ENCODE data around the gene MCM3AP. TPM values are rescaled to one million over a fixed set of nuclear protein-coding genes. Genes with fewer than 3 reads are reported as not detected.
A peak's percentile ranks its signal among the peaks of the same experiment; 100 is the strongest.

The MCM3AP gene
- 100 to 1,000 TPM; 134 to 144 (median 140) TPM for total RNA-seq

DNA sequence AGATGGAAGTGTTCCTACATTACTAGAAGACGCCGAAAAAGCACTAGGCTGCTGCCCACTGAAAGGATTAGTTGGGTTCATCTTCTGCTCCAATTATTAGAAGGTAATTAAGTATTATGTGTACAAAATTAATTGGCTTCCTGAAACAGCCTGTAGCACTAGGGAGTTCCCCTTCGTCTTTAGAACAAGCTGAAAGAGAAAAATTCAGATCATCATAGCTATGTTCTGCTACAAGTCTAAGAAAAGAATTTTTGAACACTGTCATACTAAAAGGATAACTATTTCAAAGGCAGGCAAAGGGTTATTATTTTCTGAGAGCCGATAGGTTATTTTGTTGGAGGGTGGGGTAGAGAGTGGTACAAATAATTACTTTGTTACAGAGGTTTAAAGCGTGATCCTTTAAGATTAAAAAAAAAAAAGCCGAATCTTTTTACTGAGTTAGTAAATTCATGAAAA lies at the start of gene MCM3AP:
Gene MCM3AP, minus strand, starts transcription at position 406 of the 456 bp plus-strand sequence. Its CDS starts 325 bp downstream, at position 81.
- Mint-ChIP-seq H3K4me3 (peak within 1 kb of the TSS; percentile 98), H3K9me3 (no peaks in the 10 kb centered on the region), H3K4me1 (ENCODE audit: low read depth) (peaks cover 53% of the 10 kb centered on the region), H3K27me3 (ENCODE audit: low read depth) (no peaks in the 10 kb centered on the region), H3K36me3 (ENCODE audit: insufficient read depth) (peaks cover 16% of the 10 kb centered on the region)
- DNase-seq: no peak
- ATAC-seq: no peak

- ATAC-seq: no peak
- no peaks in the 10 kb centered on the region for H3K4me1 Mint-ChIP-seq (ENCODE audit: low read depth)
- peaks cover 26% of the 10 kb centered on the region for H3K36me3 Mint-ChIP-seq (ENCODE audit: insufficient read depth)
- H3K4me3 Mint-ChIP-seq: no peak overlapping the region
- no peaks in the 10 kb centered on the region for H3K9me3 Mint-ChIP-seq
- no peak for DNase-seq
- H3K27me3 Mint-ChIP-seq (ENCODE audit: low read depth): no peaks in the 10 kb centered on the region
Observed at GRCh38 chr21:46334351-46335140, 49.1 kb upstream of the MCM3AP start.

DNA sequence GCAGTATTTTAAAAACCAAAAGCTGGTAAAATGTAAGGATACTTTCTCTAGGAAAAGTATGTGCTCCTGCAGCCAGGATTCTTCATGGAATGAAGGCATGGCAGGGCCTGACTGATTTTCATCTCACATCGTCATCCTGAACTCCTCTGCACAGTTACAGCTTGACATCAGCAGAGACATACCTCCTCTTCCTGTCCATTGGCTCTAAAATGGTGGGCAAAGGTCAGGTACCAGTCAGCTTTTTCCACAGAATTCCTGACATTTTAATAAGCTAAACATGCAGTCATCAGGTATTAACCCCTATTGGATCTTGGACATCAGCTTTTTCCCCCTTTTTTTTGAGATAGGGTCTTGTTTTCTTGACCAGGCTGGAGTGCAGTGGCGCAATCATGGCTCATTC lies 44.4 kb upstream of the MCM3AP start:
- H3K4me3 Mint-ChIP-seq: no peak overlapping the region
- no peaks in the 10 kb centered on the region for H3K27me3 Mint-ChIP-seq (ENCODE audit: low read depth)
- peaks cover 11% of the 10 kb centered on the region for H3K4me1 Mint-ChIP-seq (ENCODE audit: low read depth)
- peaks cover 19% of the 10 kb centered on the region for H3K36me3 Mint-ChIP-seq (ENCODE audit: insufficient read depth)
- H3K9me3 Mint-ChIP-seq: no peaks in the 10 kb centered on the region
- ATAC-seq (no peak), DNase-seq (no peak)

DNA sequence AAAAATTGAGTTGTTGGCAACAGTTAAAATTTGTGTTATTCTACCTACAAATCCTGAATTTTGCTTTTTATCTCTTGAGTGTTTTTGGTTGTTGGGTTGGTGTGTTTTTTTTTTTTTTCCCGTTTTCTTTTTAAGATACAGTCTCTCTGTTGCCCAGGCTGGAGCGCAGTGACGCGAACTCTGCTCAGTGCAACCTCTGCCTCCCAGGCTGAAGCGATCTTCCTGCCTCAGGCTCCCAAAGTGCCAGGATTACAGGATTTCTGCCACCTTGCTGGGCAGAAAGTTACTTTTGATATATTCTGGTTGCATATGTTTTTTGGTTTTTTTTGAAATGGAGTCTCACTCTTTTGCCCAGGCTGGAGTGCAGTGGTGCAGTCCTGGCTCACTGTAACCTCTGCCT lies 42.7 kb upstream of the MCM3AP start:
- Mint-ChIP-seq H3K36me3 (ENCODE audit: insufficient read depth) (peaks cover 19% of the 10 kb centered on the region), H3K27me3 (ENCODE audit: low read depth) (no peaks in the 10 kb centered on the region)
- ATAC-seq: no peak

DNA sequence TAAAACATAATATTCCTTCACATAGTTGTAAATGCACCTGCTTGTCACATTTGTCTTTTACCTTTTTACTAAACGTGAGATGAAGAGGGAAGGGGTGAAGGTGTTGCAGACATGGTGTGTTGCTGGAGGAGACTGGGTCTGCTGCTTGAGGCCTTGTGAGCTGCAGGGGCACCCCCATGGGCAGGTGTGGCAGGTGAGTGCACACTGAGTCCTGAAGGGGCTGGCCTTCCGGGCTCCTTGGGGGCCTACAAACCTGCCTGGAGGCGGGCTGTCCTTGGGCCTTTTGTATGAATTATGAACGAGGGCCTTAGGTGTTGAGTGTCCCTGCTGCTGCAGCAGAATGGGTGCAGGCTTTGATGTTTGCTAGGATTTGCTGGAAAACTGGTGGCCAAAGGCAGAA lies 42.3 kb upstream of the MCM3AP start:
- DNase-seq (no peak), ATAC-seq (no peak)
- peaks cover 18% of the 10 kb centered on the region for H3K36me3 Mint-ChIP-seq (ENCODE audit: insufficient read depth)
- peaks cover 17% of the 10 kb centered on the region for H3K4me1 Mint-ChIP-seq (ENCODE audit: low read depth)
- H3K9me3 Mint-ChIP-seq: no peaks in the 10 kb centered on the region
- H3K4me3 Mint-ChIP-seq: no peak overlapping the region
- no peaks in the 10 kb centered on the region for H3K27me3 Mint-ChIP-seq (ENCODE audit: low read depth)

More for the DNA sequence above, 42.7 kb upstream of the MCM3AP start:
- H3K4me1 Mint-ChIP-seq (ENCODE audit: low read depth): peaks cover 12% of the 10 kb centered on the region
- no peak for DNase-seq
- H3K4me3 Mint-ChIP-seq: no peak overlapping the region
- H3K9me3 Mint-ChIP-seq: no peaks in the 10 kb centered on the region

GRCh38 chr21:46326110-46326703 lies 40.8 kb upstream of the MCM3AP start:
- ATAC-seq (no peak), DNase-seq (no peak)
- Mint-ChIP-seq H3K9me3 (no peaks in the 10 kb centered on the region), H3K27me3 (ENCODE audit: low read depth) (no peaks in the 10 kb centered on the region), H3K4me1 (ENCODE audit: low read depth) (peaks cover 31% of the 10 kb centered on the region), H3K36me3 (ENCODE audit: insufficient read depth) (peaks cover 13% of the 10 kb centered on the region), H3K4me3 (no peak overlapping the region)

DNA sequence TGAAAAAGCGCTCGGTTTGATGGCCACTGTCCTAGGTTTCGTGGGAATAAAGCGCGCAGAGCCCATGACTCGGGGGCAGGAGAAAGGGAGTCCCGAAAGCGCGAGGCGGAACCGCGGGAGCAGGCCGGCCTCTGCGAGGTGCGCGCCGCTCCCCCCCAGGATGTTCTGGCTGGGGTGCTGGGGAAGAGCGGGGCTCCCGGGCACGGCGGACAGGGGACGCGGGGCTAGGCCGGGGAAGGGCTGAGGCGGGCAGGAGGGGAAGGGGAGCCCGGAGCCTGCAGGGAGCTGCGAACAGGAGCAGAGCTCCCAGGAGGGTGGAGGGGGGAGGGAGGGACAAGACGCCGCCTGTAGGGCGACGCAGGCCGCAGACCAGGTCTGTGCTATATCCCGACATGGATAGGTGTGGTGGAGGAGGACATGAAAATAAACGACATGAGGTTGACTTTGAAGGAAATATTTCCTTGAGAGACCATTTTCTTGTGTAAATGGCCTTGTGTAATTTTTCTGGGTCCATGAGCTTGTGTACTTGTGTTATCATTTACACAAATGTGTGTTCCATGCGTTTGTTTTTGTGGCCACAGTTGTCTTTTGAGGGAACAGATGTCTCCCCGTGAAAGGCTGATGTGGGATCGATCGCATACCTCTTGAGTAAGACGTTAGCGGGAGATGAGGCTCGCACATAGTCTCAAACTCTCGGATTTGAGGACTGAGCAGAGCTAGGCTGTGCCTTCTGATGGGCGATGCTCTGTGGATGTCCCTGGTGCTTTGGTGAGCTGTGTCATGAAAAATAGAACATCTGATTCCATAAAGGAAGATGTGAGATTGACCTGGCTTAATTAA lies 39.9 kb upstream of the MCM3AP start:
- no peaks in the 10 kb centered on the region for H3K27me3 Mint-ChIP-seq (ENCODE audit: low read depth)
- peak overlapping the region; percentile 84 for H3K4me3 Mint-ChIP-seq
- no peaks in the 10 kb centered on the region for H3K9me3 Mint-ChIP-seq
- H3K36me3 Mint-ChIP-seq (ENCODE audit: insufficient read depth): peaks cover 9% of the 10 kb centered on the region
- peaks cover 35% of the 10 kb centered on the region for H3K4me1 Mint-ChIP-seq (ENCODE audit: low read depth)
- ATAC-seq (peak; percentile 8 to 12), DNase-seq (peak; percentile 12)

DNA sequence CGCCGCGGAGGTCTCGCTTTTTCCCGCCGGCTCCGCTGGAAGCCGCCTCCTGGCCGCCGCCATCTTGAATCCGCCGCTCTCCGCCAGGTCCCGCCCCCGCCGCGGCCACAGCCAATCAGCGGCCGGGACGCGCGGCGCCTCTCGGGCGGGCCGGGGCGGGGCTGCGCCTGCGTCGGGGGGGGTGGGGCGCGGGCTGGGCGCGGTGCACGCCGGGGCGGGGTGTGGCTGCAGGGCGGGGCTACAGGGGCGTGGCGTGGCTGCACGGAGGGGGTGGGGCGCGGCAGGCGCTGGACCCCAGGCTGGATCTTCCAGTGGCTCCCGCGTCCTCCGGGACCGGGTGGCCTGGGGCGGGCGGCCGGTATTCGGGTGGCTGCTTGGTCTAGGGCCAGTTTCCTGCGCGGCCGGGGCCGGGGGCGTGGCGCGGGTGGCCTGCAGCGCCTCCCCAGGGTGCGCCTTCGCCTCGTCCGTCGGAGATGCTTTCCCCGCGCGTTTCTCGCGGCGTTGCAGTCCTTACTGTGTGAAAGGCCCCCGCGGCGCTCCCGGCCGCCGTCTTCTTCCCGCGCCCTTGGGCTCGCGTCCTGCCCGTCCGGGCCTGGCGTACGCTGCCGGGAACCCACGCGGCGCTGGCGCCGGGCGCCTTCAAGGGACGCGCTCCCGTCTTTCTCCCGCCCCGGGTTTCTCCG lies 39.1 kb upstream of the MCM3AP start:
- peaks cover 9% of the 10 kb centered on the region for H3K36me3 Mint-ChIP-seq (ENCODE audit: insufficient read depth)
- H3K27me3 Mint-ChIP-seq (ENCODE audit: low read depth): no peaks in the 10 kb centered on the region

DNA sequence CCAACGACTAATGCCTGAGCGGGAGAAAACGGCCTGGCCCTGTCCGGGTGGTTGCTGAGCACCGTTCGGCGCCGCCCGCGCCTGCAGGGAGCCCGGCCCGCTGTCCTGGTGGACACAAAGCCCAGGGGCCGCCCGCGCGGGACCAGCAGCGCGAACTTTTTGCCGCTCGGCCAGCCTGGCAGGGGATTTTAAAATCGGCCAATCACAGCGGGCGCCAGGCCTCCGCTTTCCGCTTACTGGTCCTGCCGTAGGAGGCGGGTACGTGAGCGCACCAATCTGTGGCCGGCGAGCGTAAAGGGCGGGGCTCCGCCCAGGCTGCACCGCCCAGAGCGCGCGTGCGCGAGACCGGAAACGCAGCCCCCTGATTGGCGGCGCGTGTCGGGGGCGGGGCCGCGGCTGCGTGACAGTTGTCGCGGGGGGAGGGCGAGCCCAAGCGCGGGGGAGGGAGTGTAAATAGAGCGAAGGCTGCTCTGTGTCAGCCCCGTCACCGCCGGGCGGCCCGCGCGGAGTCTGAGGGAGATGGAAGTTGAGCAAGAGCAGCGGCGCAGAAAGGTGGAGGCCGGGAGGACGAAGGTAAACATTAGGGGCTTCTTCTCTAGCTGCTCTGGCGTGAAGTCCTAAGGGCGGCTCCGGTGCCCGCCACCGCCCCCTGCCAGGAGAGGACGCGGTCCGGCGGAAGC lies 38.4 kb upstream of the MCM3AP start, which contains the start of the genes C21orf58 and PCNT:
Gene C21orf58, minus strand, starts transcription at position 161 of the 680 bp plus-strand sequence. CDS start 1,132 bp downstream, outside the sequence.
Gene PCNT, plus strand, starts transcription at position 447 of the 680 bp plus-strand sequence. Its CDS starts 73 bp downstream, at position 520.
- Mint-ChIP-seq H3K9me3 (no peaks in the 10 kb centered on the region), H3K4me1 (ENCODE audit: low read depth) (peaks cover 35% of the 10 kb centered on the region), H3K36me3 (ENCODE audit: insufficient read depth) (peaks cover 5% of the 10 kb centered on the region), H3K27me3 (ENCODE audit: low read depth) (no peaks in the 10 kb centered on the region), H3K4me3 (peak within 1 kb of the TSS; percentile 92)
- ATAC-seq: peak; percentile 85 to 86
- DNase-seq: peak; percentile 97

More for the DNA sequence above, 39.1 kb upstream of the MCM3AP start:
- Mint-ChIP-seq H3K4me3 (peak overlapping the region; percentile 92), H3K9me3 (no peaks in the 10 kb centered on the region), H3K4me1 (ENCODE audit: low read depth) (peaks cover 35% of the 10 kb centered on the region)
- DNase-seq (peak; percentile 87), ATAC-seq (peak; percentile 81 to 82)

DNA sequence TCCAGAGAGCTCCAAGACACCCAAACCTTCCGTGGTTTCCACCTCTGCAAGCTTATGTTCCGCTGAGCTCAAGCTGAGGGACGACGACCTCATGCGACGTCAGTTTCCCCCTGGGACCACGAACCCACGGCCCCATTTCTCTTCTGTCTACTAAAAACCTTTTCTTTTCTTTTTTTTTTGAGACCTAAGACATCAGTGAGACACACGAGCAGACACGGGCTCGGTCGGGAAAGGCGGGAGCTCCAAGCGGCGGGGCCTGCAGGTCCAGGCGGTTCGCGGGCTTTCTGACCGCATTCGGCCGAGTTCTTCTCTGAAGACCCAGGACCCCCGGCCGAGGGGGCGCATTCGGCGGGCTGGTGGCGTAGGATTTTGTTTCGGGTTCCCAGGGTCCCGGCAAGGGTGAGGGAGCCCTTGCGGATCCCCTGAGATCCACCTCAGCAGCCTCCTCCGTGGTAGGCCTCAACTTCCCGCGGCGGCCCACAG lies 37.9 kb upstream of the MCM3AP start:
- DNase-seq: no peak
- Mint-ChIP-seq H3K4me1 (ENCODE audit: low read depth) (peaks cover 35% of the 10 kb centered on the region), H3K36me3 (ENCODE audit: insufficient read depth) (peaks cover 3% of the 10 kb centered on the region), H3K27me3 (ENCODE audit: low read depth) (no peaks in the 10 kb centered on the region), H3K9me3 (no peaks in the 10 kb centered on the region), H3K4me3 (peak overlapping the region; percentile 92)
- peak; percentile 2 to 3 for ATAC-seq

DNA sequence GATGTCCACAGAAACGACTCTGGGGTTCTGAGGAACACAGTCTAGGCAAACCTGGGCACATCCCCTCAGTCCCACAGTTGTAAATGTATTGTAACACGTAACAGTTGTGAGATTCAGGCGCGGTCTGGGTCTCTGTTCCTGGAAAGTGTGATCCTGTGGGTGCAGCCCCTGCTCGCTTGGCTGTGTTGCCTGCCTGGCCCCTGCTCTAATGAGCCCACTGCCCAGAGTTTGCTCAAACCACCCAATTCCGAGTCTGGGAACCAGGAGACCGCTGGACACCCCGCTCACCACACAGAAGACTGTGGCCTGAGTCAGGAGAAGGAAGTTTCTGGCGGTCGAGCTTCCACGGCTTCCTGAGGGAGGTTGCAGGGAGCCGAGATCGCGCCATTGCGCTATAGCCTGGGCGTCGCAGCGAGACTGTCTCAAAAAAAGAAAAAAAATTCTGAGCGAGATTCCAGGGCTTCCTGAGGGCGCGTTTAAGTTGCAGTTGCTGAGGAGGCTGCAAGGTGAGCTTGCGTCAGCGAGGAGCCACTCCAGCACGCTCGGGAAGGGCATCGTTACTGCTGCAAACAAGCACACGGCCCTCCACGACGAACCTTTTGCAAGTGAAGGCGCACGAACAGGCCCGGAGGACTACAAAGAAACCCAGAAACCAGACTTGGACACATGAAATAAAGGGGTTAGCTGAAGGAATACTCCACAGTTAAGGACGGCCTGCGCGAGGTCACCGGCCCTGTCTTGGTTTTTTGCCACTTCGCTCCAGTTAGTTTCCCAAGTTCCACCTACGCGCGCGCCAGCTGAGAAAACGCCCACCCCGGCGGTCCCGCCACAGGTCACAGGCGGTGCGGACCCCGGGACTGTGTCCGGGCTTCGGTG lies 37.2 kb upstream of the MCM3AP start:
- no peak for DNase-seq
- no peak for ATAC-seq
- peaks cover 35% of the 10 kb centered on the region for H3K4me1 Mint-ChIP-seq (ENCODE audit: low read depth)

DNA sequence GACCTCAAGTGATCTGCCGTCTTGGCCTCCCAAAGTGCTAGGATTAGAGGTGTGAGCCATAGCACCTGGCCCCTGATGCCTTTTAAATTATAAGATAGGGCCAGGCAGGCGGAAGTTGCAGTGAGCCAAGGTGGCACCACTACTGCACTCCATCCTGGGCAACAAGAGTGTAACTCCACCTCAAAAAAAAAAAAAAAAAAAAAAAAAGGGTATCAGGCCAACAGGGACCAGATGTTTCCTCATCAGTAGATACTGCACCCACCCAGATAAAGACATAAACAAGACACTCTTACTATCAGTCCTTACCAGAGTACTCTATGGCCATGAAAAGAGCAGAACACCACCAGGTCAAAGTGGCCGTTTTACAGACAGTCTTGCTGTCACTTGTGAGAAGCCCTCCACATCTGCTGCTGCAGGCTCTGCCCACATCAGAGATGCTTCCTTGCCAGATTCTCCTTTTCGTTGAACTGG lies 35.0 kb upstream of the MCM3AP start:
- Mint-ChIP-seq H3K4me3 (no peak overlapping the region), H3K4me1 (ENCODE audit: low read depth) (peaks cover 25% of the 10 kb centered on the region), H3K27me3 (ENCODE audit: low read depth) (no peaks in the 10 kb centered on the region), H3K36me3 (ENCODE audit: insufficient read depth) (no peaks in the 10 kb centered on the region), H3K9me3 (no peaks in the 10 kb centered on the region)
- ATAC-seq: no peak
- no peak for DNase-seq

More for the DNA sequence above, 37.2 kb upstream of the MCM3AP start:
- no peaks in the 10 kb centered on the region for H3K27me3 Mint-ChIP-seq (ENCODE audit: low read depth)
- peaks cover 2% of the 10 kb centered on the region for H3K36me3 Mint-ChIP-seq (ENCODE audit: insufficient read depth)
- H3K9me3 Mint-ChIP-seq: no peaks in the 10 kb centered on the region
- peak overlapping the region; percentile 92 for H3K4me3 Mint-ChIP-seq

Data from activated T-cell treated with anti-CD3 and anti-CD28 coated beads, Interleukin-2, amount 50 U/mL, for 4 hours (primary cell).